Measurements from ENCODE around the gene SPNS3.

SPNS3 gene

DNA sequence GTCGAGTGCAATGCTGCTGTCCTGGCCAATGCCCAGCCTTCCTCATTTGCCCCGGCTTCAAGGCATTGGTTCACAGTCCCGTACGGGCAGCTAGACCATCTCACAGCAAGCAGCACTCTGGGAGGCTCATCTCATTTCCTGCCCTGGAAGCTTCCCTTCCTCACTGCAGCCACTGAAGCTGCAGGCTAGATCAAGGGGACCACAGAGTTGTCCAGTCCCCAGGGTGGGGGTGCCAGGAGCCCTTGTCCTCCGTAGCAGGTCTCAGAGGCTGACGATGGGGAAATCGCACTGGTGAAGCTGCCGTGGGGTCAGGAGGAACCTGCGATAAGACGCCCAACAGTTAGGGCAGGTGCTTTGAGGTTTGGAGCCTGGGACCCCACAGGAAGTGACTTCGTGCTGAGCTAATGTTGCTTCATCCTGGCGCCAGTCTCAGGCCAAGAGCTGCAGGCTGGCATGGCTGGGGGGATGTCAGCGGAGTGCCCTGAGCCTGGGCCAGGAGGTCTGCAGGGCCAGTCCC, at the start of gene SPNS3:
Gene SPNS3 (plus strand): TSS at position 426 of the 517 bp plus-strand sequence. CDS start 28 bp downstream, at position 454.
- no peak for DNase-seq (ENCODE audit: low spot score)

DNA sequence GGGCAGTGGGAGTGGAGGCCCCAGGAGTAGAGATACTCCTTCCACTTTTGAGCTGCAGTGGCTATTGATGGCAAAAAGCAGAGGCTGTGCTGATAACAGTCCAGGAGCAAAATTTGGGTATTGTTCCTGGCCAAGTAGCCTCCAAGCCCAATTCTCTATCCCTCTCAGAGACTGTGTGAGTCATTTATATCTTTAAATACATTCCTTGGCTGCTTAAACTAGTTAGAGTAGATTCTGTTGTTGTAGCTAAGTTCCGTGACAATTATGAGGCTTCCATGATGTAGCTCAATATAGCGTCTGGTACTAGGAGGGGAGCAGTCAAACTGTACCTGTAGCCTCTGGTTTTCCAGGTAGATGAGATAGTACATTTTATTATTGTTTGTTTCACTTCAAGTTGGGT, 47.3 kb upstream of the SPNS3 start:
- no peak for DNase-seq (ENCODE audit: low spot score)

DNA sequence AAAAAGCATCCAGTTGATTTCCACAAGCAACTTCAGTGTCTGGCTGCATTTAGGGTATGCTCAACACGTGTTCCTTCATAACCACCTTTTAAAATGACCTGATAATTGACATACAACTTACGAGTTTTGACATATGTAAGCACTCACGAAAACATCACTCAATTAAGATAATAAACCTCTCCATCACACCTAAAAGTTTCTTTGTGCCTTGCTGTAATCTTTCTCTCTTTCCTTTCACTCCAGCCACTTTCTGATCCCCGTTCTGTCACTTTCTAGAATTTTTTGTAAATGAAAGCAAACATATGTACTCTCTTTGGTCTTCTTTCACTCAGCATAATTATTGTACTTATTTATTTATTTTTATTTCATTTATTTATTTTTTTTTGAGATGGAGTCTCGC, 46.6 kb upstream of the SPNS3 start:
- DNase-seq (ENCODE audit: low spot score), result no peak

DNA sequence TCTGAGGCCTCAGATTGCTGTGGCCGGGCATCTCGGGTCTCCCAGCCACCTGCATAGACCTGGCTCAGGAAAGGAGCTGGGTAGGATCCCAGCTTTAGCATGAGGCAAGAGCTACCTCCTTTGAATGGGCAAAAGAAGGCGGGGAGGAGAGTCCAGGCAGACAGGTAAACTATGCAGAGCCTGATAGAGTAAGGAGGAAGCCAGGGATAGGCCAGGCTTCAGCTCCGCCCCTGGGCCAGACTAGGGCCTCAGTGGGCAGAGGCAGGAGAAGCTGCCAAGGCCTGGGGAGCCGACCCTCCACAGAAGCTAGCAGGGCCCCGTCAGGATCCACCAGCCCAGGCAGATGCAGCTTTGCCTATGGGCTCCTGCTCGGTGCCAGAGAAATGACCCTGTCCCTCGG, 44.7 kb upstream of the SPNS3 start:
- DNase-seq (ENCODE audit: low spot score), result no peak

DNA sequence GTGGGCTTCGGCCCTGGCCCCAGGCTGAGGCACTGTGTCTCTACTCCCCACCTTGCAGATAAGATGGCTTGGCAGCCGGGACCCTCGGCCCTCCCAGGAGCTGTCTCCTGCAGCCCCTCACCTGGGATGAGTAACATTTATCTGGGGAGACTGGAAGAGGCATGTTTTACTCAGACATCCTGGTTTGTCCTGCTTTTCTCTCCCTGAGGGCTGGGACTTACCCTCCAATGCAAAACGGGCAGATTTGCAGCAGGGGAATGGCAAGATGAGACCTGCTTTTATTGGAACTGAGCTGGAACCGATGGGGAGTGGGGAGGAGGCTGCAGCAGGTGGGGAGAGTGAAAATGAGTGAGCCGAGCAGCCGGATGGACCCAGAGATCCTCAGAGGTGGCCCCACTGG, 39.9 kb upstream of the SPNS3 start:
- DNase-seq (ENCODE audit: low spot score), result no peak

GRCh38 chr17:4394208-4395110, 39.3 kb upstream of the SPNS3 start:
- DNase-seq (ENCODE audit: low spot score), result no peak

GRCh38 chr17:4395111-4395478, 38.6 kb upstream of the SPNS3 start:
- no peak for DNase-seq (ENCODE audit: low spot score)

DNA sequence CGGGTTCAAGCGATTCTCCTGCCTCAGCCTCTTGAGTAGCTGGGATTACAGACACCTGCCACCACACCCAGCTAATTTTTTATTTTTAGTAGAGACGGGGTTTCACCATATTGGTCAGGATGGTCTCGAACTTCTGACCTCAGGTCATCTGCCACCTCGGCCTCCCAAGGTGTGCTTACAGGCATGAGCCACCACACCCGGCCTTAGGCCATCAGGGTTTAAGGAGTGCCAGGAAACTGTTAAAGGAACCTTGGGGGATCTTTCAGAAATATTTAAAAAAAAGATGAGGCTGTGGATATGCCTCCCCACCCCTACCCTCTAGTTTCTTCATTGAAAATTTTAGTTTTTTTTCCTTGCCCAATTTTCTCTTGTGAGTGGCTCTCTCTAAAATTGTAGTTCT, 35.9 kb upstream of the SPNS3 start:
- no peak for DNase-seq (ENCODE audit: low spot score)

GRCh38 chr17:4405038-4405669, 28.6 kb upstream of the SPNS3 start:
- DNase-seq (ENCODE audit: low spot score), result no peak

- DNase-seq (ENCODE audit: low spot score), result no peak
Measured at GRCh38 chr17:4405699-4406098, 28.0 kb upstream of the SPNS3 start.

DNA sequence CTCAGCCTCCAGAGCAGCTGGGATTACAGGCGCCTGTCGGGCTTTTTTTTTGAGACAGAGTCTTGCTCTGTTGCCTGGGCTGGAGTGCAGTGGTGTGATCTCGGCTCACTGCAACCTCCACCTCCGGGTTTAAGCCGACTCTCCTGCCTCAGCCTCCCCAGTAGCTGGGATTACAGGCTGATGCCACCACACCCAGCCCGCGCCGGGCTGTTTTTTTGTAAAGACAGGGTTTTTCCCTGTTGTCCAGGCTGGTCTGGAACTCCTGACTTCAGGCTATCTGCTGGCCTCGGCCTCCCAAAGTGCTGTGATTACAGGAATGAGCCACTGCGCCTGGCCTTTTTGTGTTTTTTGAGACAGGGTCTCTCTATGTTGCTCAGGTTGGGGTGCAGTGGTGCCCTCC, 27.4 kb upstream of the SPNS3 start:
- no peak for DNase-seq (ENCODE audit: low spot score)

DNA sequence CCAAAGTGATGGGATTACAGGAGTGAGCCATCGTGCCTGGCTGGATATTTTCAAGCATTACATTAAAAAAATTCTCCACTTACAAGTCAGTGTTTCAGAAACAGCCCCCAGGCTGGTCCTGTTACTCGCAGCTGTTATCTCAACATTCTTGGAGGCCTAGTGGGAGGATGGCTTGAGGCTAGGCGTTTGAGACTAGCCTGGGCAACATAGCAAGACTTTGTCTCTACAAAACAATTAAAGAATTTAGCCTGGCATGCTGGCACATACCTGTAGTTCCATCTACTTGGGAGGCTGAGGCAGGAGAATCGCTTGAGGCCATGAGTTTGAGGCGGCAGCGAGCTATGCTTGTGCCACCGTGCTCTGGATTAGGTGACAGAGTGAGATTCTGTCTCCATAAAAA, 26.5 kb upstream of the SPNS3 start:
- no peak for DNase-seq (ENCODE audit: low spot score)

DNA sequence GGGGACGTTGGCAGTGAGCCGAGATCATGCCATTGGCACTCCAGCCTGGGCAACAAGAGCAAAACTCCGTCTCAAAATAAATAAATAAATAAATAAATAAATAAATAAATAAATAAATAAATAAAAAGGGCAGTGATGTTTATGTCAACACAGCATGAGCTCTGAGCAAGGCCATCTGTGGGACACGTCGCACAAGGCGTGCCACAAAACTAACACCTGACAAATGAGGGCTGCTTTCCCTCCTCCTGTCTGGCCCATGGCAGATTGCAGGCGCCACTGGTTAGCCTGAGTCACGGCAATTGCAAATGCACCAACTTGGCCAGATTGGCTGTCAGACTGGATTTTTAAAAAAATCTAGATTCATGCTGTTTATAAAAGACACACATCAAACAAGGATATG, 25.9 kb upstream of the SPNS3 start:
- DNase-seq (ENCODE audit: low spot score), result no peak

- no peak for DNase-seq (ENCODE audit: low spot score)
Measured at GRCh38 chr17:4409659-4410058, 24.1 kb upstream of the SPNS3 start.

DNA sequence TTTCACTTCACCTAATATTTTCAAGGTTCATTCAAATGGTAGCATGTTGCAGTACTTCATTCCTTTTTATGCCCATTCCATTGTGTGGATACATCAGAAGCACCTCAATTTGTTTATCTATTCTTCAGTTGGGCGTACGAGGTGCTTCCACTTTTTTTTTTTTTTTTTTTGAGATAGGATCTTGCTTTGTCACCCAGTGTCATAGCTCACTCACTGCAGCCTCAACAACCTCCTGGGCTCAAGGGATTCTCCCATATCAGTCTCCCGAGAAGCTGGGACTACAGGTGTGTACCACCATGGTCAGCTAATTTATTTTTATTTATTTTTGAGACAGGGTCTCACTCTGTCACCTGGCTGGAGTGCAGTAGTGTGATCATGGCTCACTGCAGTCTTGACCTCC, 22.5 kb upstream of the SPNS3 start:
- no peak for DNase-seq (ENCODE audit: low spot score)

DNA sequence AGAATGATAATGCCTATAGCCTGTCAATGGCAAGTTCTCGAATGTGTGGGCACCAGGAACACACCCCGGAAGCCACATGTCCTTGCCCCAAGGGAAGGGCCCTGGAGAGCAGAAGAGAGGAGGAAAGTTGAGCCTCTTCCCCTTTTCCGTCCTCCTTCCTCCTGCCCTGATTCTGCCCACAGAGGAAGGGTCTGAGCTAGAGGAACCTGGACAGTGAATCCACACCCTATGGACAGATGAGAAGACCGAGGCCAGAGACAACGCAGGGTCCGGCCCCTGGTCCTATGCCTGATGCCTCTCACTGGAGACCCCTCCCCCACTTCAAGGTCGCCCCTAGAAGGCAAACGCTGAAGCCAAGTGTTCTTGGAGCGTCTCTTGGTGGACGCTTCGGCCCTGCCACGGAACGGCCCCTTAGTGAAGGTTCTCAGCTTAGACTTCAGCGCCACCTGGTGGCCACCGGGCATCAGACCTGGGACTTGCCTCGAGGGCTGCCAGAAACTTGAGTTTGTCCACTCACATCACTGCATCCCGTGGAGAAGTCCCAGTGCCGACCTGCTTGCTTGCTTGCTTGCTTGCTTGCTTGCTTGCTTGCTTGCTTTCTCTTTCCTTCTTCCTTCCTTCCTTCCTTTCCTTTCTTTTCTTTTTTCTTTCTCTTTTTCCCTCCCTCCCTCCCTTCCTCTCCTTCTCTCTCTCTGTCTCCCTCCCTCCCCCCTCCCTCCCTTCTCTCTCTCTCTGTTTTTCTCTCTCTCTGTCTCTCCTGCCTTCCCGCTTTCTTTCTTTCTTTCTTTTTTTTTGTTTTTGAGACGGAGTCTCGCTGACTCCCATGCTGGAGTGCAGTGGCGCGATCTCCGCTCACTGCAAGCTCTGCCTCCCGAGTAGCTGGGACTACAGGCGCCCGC, 20.6 kb upstream of the SPNS3 start:
- DNase-seq (ENCODE audit: low spot score), result peak; percentile 91

GRCh38 chr17:4417129-4417667, 16.5 kb upstream of the SPNS3 start:
- DNase-seq (ENCODE audit: low spot score), result no peak

- peak; percentile 67 for DNase-seq (ENCODE audit: low spot score)
Measured at GRCh38 chr17:4420692-4421131, 13.0 kb upstream of the SPNS3 start.

- no peak for DNase-seq (ENCODE audit: low spot score)
Measured at GRCh38 chr17:4422864-4423263, 10.9 kb upstream of the SPNS3 start.

- no peak for DNase-seq (ENCODE audit: low spot score)
Measured at GRCh38 chr17:4425398-4425797, 8.3 kb upstream of the SPNS3 start.

DNA sequence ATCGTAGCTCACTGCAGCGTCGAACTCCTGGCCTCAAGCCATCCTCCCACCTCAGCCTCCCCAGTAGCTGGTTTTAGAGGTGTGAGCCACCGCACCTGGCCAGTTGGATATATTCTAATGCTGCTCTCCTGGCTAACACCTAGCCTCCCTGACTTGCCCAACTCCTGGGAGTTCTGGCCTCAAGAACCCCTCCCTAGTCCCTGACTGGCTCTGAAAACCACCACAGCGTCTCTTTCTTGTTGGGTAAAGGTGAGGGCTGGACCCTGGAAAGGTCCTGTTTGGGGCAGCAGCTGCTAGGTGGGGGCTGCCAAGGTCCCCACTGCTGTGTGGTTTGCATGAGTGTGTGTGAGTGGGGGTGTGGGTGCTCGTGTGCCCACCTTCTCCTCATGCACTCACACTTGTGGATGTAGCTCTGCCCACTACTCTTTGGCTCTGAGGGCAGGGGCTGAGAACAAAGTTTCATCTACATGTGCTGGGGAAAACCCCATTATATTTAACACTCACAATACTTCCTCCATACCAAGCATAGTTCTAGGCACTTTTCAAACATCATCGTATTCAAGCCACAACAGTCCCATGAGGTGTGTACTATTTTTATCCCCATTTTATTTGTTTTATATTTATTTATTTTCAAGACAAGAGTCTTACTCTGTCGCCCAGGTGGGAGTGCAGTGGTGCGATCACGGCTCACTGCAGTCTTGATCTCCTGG, 7.1 kb upstream of the SPNS3 start:
- no peak for DNase-seq (ENCODE audit: low spot score)
